NCI-H82 treated with DMSO at 0.1 percent for 48 hours (cell line): ENCODE results near the gene NAALADL2.
"Not testable (repeated sequence)": the region's sequence is repeated elsewhere in the genome, so short reads cannot be mapped to it uniquely, and the experiment has no call there.

Experiments
- DNase-seq: peaks from one replicate; lab custom pipeline; 2025; ENCODE audit not compliant: unreplicated experiment; lab: John Stamatoyannopoulos, UW

NAALADL2 gene

GRCh38 chr3:175404621-175405020 is 545.5 kb downstream of the NAALADL2 start:
- DNase-seq = no peak

GRCh38 chr3:175410251-175410650 is 551.1 kb downstream of the NAALADL2 start:
- no peak for DNase-seq

- DNase-seq = no peak
Observed at GRCh38 chr3:175411405-175411804, 552.3 kb downstream of the NAALADL2 start.

- no peak for DNase-seq
Observed at GRCh38 chr3:175411946-175412345, 552.8 kb downstream of the NAALADL2 start.

GRCh38 chr3:175413926-175414325 is 554.8 kb downstream of the NAALADL2 start:
- no peak for DNase-seq

GRCh38 chr3:175416600-175416999 is 557.5 kb downstream of the NAALADL2 start:
- DNase-seq = no peak

- no peak for DNase-seq
Observed at GRCh38 chr3:175417426-175417825, 558.3 kb downstream of the NAALADL2 start.

GRCh38 chr3:175421902-175422301 is 562.8 kb downstream of the NAALADL2 start:
- no peak for DNase-seq

- no peak for DNase-seq
Observed at GRCh38 chr3:175422744-175423143, 563.6 kb downstream of the NAALADL2 start.

GRCh38 chr3:175423848-175424247 is 564.7 kb downstream of the NAALADL2 start:
- DNase-seq = not testable (repeated sequence)

- DNase-seq = no peak
Observed at GRCh38 chr3:175426805-175427204, 567.7 kb downstream of the NAALADL2 start.

GRCh38 chr3:175428466-175428865 is 569.3 kb downstream of the NAALADL2 start:
- DNase-seq = no peak

GRCh38 chr3:175430983-175431773 is 572.0 kb downstream of the NAALADL2 start:
- DNase-seq = no peak

GRCh38 chr3:175432376-175433025 is 573.4 kb downstream of the NAALADL2 start:
- DNase-seq = no peak

GRCh38 chr3:175433026-175433674 is 574.0 kb downstream of the NAALADL2 start:
- DNase-seq = no peak

GRCh38 chr3:175434561-175434960 is 575.4 kb downstream of the NAALADL2 start:
- no peak for DNase-seq

- DNase-seq = no peak
Observed at GRCh38 chr3:175443682-175444081, 584.5 kb downstream of the NAALADL2 start.

- DNase-seq = no peak
Observed at GRCh38 chr3:175445741-175446140, 586.6 kb downstream of the NAALADL2 start.

GRCh38 chr3:175447521-175447920 is 588.4 kb downstream of the NAALADL2 start:
- no peak for DNase-seq

GRCh38 chr3:175453361-175453760 is 594.2 kb downstream of the NAALADL2 start:
- no peak for DNase-seq

GRCh38 chr3:175456466-175456865 is 597.3 kb downstream of the NAALADL2 start:
- no peak for DNase-seq

GRCh38 chr3:175457301-175457700 is 598.2 kb downstream of the NAALADL2 start:
- DNase-seq = no peak
